ENCODE measurements around the gene SPAG5.

The SPAG5 gene

GRCh38 chr17:28567604-28568003 lies 31.2 kb downstream of the SPAG5 start:
- Histone ChIP-seq H3K79me2 (ENCODE audit: insufficient read depth, low read length) (peaks cover 68% of the 10 kb centered on the region), H3K36me3 (ENCODE audit: insufficient read depth, low read length) (peaks cover 10% of the 10 kb centered on the region; the same call in 1 of the 2 replicates), H3K9ac (ENCODE audit: low read depth, low read length, poor library complexity, severe bottlenecking) (no peak overlapping the region), H2AFZ (ENCODE audit: low read length) (no peak overlapping the region), H3K4me3 (ENCODE audit: low read length, poor library complexity, severe bottlenecking) (peak overlapping the region; percentile 21), H4K20me1 (ENCODE audit: insufficient read depth, low read length, poor library complexity, severe bottlenecking) (peaks cover 19% of the 10 kb centered on the region), H3K9me3 (ENCODE audit: insufficient read depth, low read depth, low read length) (no peaks in the 10 kb centered on the region), H3K4me1 (ENCODE audit: insufficient read depth, low read length, poor library complexity, severe bottlenecking) (peaks cover 50% of the 10 kb centered on the region), H3K4me2 (ENCODE audit: low read depth, low read length, poor library complexity, severe bottlenecking) (peak overlapping the region; percentile 85), H3F3A (ENCODE audit: low read depth) (no peaks in the 10 kb centered on the region), H3K9me2 (replicated peaks; ENCODE audit: low read depth, low read length) (no peaks in the 10 kb centered on the region), H3K27me3 (ENCODE audit: insufficient read depth, low read length, poor library complexity, severe bottlenecking) (no peaks in the 10 kb centered on the region)
- TF ChIP-seq CTCF (conservative IDR thresholded peaks at IDR 0.05; ENCODE audit: low read length) (no peak), EZH2phosphoT487 (IDR thresholded peaks at IDR 0.05; ENCODE audit: borderline replicate concordance) (no peak)

GRCh38 chr17:28563475-28563874 lies 35.4 kb downstream of the SPAG5 start:
- H4K20me1 ChIP-seq (ENCODE audit: insufficient read depth, low read length, poor library complexity, severe bottlenecking): peaks cover 7% of the 10 kb centered on the region
- TF ChIP-seq CTCF (conservative IDR thresholded peaks at IDR 0.05; ENCODE audit: low read length) (no peak), EZH2phosphoT487 (IDR thresholded peaks at IDR 0.05; ENCODE audit: borderline replicate concordance) (no peak)
- no peak overlapping the region for H3K4me3 ChIP-seq (ENCODE audit: low read length, poor library complexity, severe bottlenecking)
- peaks cover 37% of the 10 kb centered on the region; the same call in 1 of the 2 replicates for H3K36me3 ChIP-seq (ENCODE audit: insufficient read depth, low read length)
- no peaks in the 10 kb centered on the region for H3F3A ChIP-seq (ENCODE audit: low read depth)
- H3K27me3 ChIP-seq (ENCODE audit: insufficient read depth, low read length, poor library complexity, severe bottlenecking): no peaks in the 10 kb centered on the region
- peaks cover 41% of the 10 kb centered on the region for H3K79me2 ChIP-seq (ENCODE audit: insufficient read depth, low read length)
- H2AFZ ChIP-seq (ENCODE audit: low read length): no peak overlapping the region
- peaks cover 23% of the 10 kb centered on the region for H3K4me1 ChIP-seq (ENCODE audit: insufficient read depth, low read length, poor library complexity, severe bottlenecking)
- no peak overlapping the region for H3K9ac ChIP-seq (ENCODE audit: low read depth, low read length, poor library complexity, severe bottlenecking)
- H3K4me2 ChIP-seq (ENCODE audit: low read depth, low read length, poor library complexity, severe bottlenecking): no peak overlapping the region
- no peaks in the 10 kb centered on the region for H3K9me3 ChIP-seq (ENCODE audit: insufficient read depth, low read depth, low read length)
- H3K9me2 ChIP-seq (replicated peaks; ENCODE audit: low read depth, low read length): no peaks in the 10 kb centered on the region

GRCh38 chr17:28555022-28555421 lies 43.8 kb downstream of the SPAG5 start:
- peaks cover 63% of the 10 kb centered on the region; the same call in 1 of the 2 replicates for H3K36me3 ChIP-seq (ENCODE audit: insufficient read depth, low read length)
- TF ChIP-seq CTCF (conservative IDR thresholded peaks at IDR 0.05; ENCODE audit: low read length) (no peak), EZH2phosphoT487 (IDR thresholded peaks at IDR 0.05; ENCODE audit: borderline replicate concordance) (no peak)
- peaks cover 11% of the 10 kb centered on the region; the same call in 1 of the 2 replicates for H3K79me2 ChIP-seq (ENCODE audit: insufficient read depth, low read length)
- no peak overlapping the region for H3K4me2 ChIP-seq (ENCODE audit: low read depth, low read length, poor library complexity, severe bottlenecking)
- H3K9me2 ChIP-seq (replicated peaks; ENCODE audit: low read depth, low read length): no peaks in the 10 kb centered on the region
- H3K4me1 ChIP-seq (ENCODE audit: insufficient read depth, low read length, poor library complexity, severe bottlenecking): peaks cover 25% of the 10 kb centered on the region
- no peaks in the 10 kb centered on the region for H3K27me3 ChIP-seq (ENCODE audit: insufficient read depth, low read length, poor library complexity, severe bottlenecking)
- no peaks in the 10 kb centered on the region for H3K9me3 ChIP-seq (ENCODE audit: insufficient read depth, low read depth, low read length)
- no peak overlapping the region for H3K9ac ChIP-seq (ENCODE audit: low read depth, low read length, poor library complexity, severe bottlenecking)
- peaks cover 11% of the 10 kb centered on the region for H4K20me1 ChIP-seq (ENCODE audit: insufficient read depth, low read length, poor library complexity, severe bottlenecking)
- no peak overlapping the region for H2AFZ ChIP-seq (ENCODE audit: low read length)
- H3K4me3 ChIP-seq (ENCODE audit: low read length, poor library complexity, severe bottlenecking): no peak overlapping the region
- no peaks in the 10 kb centered on the region for H3F3A ChIP-seq (ENCODE audit: low read depth)
